Heart right ventricle (tissue), 16 donors: ENCODE results near the gene TXNRD1. TPM values are rescaled to one million over a fixed set of nuclear protein-coding genes. Genes with fewer than 3 reads are reported as not detected.

Experiments used
- ATAC-seq, 8 donors: fragments of 200-7000 bp; cut with Tn5 transposase; one replicate each; pipeline ENCODE4 v1.9.1; 2020; ENCODE audit warnings: mild to moderate bottlenecking in 8 of 8, moderate library complexity in 8 of 8, moderate number of reproducible peaks in 1 of 8
- DNase-seq, 2 donors: peaks; one replicate each; pipeline ENCODE4 v3.0.0-alpha.2; 2020
- H3K27ac ChIP-seq, 10 donors: fragments of 200-600 bp; sonication (generic) in 2 of 10; one replicate each; pipeline versions ENCODE4 v1.5.0 to v1.8.0; 2020 to 2022; ENCODE audit warnings: mild to moderate bottlenecking in 3 of 10
- H3K27me3 ChIP-seq, 7 donors: fragments of 200-600 bp; one replicate each; pipeline ENCODE4 v1.8.0; 2021 to 2022; ENCODE audit warnings: mild to moderate bottlenecking in 2 of 7
- H3K36me3 ChIP-seq, 9 donors: fragments of 200-600 bp; sonication (generic) in 1 of 9; one replicate each; pipeline versions ENCODE4 v1.5.0 to v1.8.0; 2020 to 2022; ENCODE audit warnings: mild to moderate bottlenecking in 2 of 9
- H3K4me1 ChIP-seq, 9 donors: fragments of 200-600 bp; sonication (generic) in 1 of 9; one replicate each; pipeline versions ENCODE4 v1.5.0 to v1.8.0; 2020 to 2022; ENCODE audit warnings: mild to moderate bottlenecking in 4 of 9
- H3K4me3 ChIP-seq, 10 donors: fragments of 200-600 bp; sonication (generic) in 2 of 10; one replicate each; pipeline versions ENCODE4 v1.5.0 to v1.8.0; 2020 to 2022; ENCODE audit warnings: mild to moderate bottlenecking in 7 of 10, moderate library complexity in 2 of 10
- H3K9me3 ChIP-seq, 11 donors: fragments of 200-600 bp in 10 of 11; sonication (generic) in 2 of 11; one replicate each; pipeline versions ENCODE4 v1.5.0 to v1.8.0; 2013 to 2022; ENCODE audit warnings: mild to moderate bottlenecking in 2 of 11, control low read depth in 1 of 11, moderate library complexity in 1 of 11
- WGBS, 2 donors: extraction: QIAGEN DNeasy Blood & Tissue Kit; methylation state at CpG; one replicate each; pipeline ENCODE4 v1.1.7; 2013; ENCODE audit warnings: inconsistent platforms in 1 of 2; 5-methylcytosine and 5-hydroxymethylcytosine counted together
- intact Hi-C, 10 donors: fragments of 100-400 bp; cut with DNase I; formaldehyde crosslinking; loops; one replicate each; pipeline versions ENCODE4 v1.11.1 to v1.14.2; 2022
- polyA plus RNA-seq, 2 donors: library from polyadenylated mRNA; stranded (reverse); fragments of 200-250 nt; gene quantifications; one replicate each; pipeline ENCODE4 v1.2.3, GENCODE V29; 2013
- total RNA-seq, 10 donors: library from RNA; stranded (reverse); fragmentation: NEBNext Ultra II Directional in 3 of 10; extraction: Animal tissue kit (Norgen Biotek cat#: 25700) in 3 of 10; gene quantifications; one replicate each; pipeline versions ENCODE4 v1.2.1 to v1.2.4, GENCODE V29; 2021 to 2023
- TF ChIP-seq, protein P1 (sequence below), 9 donors: fragments of 200-600 bp; sonication (generic) in 2 of 9; IDR thresholded peaks; one replicate each; pipeline versions ENCODE4 v1.5.0 to v1.8.0; 2021 to 2022; ENCODE audit warnings: antibody characterized with exemption in 9 of 9, mild to moderate bottlenecking in 5 of 9, moderate library complexity in 1 of 9
- donor health status: Arrhythmogenic right ventricular cardiomyopathy.
- donor health status: ischemic (EF 13 %, LVEDD 7.1; RV severe dilation, severe dysfunction).
- donor health status: healthy with polysubstance abuse.
- donor health status: DM: no; HTN: yes; CAD: no.
- donor health status: DM: no; HTN: no; CAD: no.
- donor health status: ischemic (EF 25% LVEDD 6.9; RV normal size, moderate dysfunction).
- donor health status: ischemic (EF 25% LVEDD 5.7; RV mildly dilated, moderate dysfunction).
- donor health status: healthy.
- donor health status: DM: yes; HTN: yes; CAD: no.
- donor health status: Ischemic cardiomyopathy.
- donor health status: ischemic (EF 35%, LVEDD 5.7; RV mildly dilated, moderate dysfunction).
- donor health status: nonischemic (EF 11% LVEDD 7.7; RV severe dilation, severe dysfunction).
- donor health status: DM: yes; HTN: yes; CAD: no.
- donor health status: PGD.
- donor health status: ischemic (EF 29% LVEDD 5.4; RV normal size, mild dysfunction).
- donor health status: nonischemic (EF 23%, LVEDD 6.1; RV moderate dilation, normal function).

TXNRD1 gene
- total and polyA plus RNA-seq, 12 donors = 20.6 to 113 (median 79.5) TPM

DNA sequence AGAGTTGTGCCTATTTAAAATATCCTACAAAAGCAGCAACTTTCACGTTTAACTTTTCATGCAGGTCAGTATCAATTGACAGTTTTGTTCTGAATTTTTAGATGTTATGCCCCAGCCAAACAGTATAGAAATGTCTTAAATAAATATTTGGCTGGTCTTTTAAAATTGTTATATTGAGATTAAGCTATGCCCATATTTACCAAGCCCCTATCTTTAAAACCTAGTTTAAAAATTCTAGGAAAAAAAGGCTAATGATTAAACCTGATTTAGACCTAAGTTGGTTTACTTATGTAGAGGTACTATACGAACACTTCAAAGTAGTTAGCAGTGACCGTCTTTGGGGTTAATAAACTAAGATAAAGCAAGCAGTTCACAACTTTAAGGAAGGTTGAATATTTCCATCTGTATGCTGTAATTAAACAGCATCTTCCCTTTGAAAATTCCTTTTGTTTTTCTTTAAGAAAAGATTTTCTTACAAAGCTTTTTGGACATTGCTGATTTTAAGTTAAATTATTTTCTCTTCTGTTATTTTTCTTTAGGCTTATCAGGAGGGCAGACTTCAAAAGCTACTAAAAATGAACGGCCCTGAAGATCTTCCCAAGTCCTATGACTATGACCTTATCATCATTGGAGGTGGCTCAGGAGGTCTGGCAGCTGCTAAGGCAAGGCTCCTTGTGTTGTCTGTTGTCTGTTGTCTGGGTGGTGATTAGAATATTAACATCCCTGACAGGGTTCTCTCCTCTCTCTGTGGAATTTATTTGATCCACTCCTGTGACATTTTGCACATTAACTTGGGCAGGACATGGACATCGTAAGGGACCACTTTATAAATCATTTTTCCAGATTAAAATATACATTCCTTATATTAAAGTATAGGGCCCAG lies 95.4 kb downstream of the TXNRD1 start:
- TF ChIP-seq, protein P1, sequence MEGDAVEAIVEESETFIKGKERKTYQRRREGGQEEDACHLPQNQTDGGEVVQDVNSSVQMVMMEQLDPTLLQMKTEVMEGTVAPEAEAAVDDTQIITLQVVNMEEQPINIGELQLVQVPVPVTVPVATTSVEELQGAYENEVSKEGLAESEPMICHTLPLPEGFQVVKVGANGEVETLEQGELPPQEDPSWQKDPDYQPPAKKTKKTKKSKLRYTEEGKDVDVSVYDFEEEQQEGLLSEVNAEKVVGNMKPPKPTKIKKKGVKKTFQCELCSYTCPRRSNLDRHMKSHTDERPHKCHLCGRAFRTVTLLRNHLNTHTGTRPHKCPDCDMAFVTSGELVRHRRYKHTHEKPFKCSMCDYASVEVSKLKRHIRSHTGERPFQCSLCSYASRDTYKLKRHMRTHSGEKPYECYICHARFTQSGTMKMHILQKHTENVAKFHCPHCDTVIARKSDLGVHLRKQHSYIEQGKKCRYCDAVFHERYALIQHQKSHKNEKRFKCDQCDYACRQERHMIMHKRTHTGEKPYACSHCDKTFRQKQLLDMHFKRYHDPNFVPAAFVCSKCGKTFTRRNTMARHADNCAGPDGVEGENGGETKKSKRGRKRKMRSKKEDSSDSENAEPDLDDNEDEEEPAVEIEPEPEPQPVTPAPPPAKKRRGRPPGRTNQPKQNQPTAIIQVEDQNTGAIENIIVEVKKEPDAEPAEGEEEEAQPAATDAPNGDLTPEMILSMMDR (IDR thresholded peaks at IDR 0.05) = no peak
- H3K4me3 ChIP-seq = no peak overlapping the region

GRCh38 chr12:104312202-104312601 lies 96.6 kb downstream of the TXNRD1 start:
- Histone ChIP-seq H3K36me3 (peaks cover 0 to 79% (median 47%) of the 10 kb centered on the region in 9 donors), H3K27ac (no peak overlapping the region), H3K4me1 (peaks cover 0 to 13% (median 5%) of the 10 kb centered on the region in 9 donors), H3K27me3 (no peaks in the 10 kb centered on the region), H3K4me3 (no peak overlapping the region), H3K9me3 (no peaks in the 10 kb centered on the region)
- intact Hi-C loops = no loop called here
- 92 to 93% methylated on average over 1 of the region's 1 CpG for WGBS, 2 donors
- TF ChIP-seq, protein P1 (IDR thresholded peaks at IDR 0.05) = no peak
- DNase-seq = no peak
- ATAC-seq = no peak

More for the DNA sequence above, 95.4 kb downstream of the TXNRD1 start:
- intact Hi-C loops = no loop called here
- no peak for ATAC-seq
- peaks cover 0 to 67% (median 44%) of the 10 kb centered on the region in 9 donors for H3K36me3 ChIP-seq
- peaks cover 0 to 26% (median 16%) of the 10 kb centered on the region in 9 donors for H3K4me1 ChIP-seq
- 78 to 82% methylated on average over 5 of the region's 5 CpGs for WGBS, 2 donors
- DNase-seq = no peak
- H3K9me3 ChIP-seq = no peaks in the 10 kb centered on the region
- H3K27ac ChIP-seq = no peak overlapping the region
- H3K27me3 ChIP-seq = no peaks in the 10 kb centered on the region

GRCh38 chr12:104312654-104313053 lies 97.1 kb downstream of the TXNRD1 start:
- TF ChIP-seq, protein P1 (IDR thresholded peaks at IDR 0.05) = no peak
- Histone ChIP-seq H3K4me3 (no peak overlapping the region), H3K4me1 (peaks cover 0 to 9% (median under 1%) of the 10 kb centered on the region in 9 donors), H3K27me3 (no peaks in the 10 kb centered on the region), H3K9me3 (no peaks in the 10 kb centered on the region), H3K27ac (no peak overlapping the region), H3K36me3 (peaks cover 0 to 84% (median 52%) of the 10 kb centered on the region in 9 donors)
- no peak for DNase-seq
- 100% methylated on average over 1 of the region's 1 CpG for WGBS, 2 donors
- intact Hi-C loops = no loop called here
- ATAC-seq = no peak

DNA sequence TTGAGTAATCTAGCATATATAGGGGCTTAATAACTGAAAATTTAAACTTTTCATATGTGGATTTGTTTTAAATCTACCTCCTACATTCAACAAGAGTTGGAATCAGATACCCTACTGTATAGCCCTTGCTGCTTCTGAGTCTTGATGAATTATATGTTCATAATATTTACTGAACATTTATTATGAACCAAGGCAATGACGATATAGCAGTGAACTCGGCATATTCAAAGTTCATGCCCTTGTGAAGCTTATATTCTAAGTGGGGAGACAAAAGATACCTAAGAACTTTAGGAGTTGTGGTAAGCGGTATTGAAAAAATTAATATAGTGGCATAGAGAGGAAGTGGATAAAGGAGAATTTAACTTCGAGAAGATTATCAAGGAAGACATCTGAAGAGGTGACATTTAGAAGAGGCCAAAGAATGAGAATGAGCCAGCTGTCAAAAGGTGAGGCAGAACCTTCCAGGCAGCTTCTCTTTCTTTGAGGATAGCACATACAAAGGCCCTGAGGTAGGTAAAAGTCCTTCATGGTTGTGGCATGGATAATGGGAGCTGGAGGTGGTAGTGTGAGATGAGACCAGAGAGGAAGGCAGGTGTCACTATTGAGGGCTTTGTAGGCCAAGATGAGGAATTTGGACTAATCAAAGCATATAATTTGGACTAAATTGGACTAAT lies 98.1 kb downstream of the TXNRD1 start:
- ATAC-seq (no peak), DNase-seq (no peak)
- Histone ChIP-seq H3K4me3 (no peak overlapping the region), H3K27ac (no peak overlapping the region), H3K27me3 (no peaks in the 10 kb centered on the region), H3K36me3 (peaks cover 0 to 94% (median 55%) of the 10 kb centered on the region in 9 donors), H3K9me3 (no peaks in the 10 kb centered on the region), H3K4me1 (peaks cover 0 to 8% (median 0%) of the 10 kb centered on the region in 9 donors)
- TF ChIP-seq, protein P1 (IDR thresholded peaks at IDR 0.05) = no peak
- 71 to 82% methylated on average over 4 of the region's 4 CpGs for WGBS, 2 donors
- intact Hi-C loops = no loop called here
